GM19468 (cell line): ENCODE results near the gene CARD6.
"Not testable (repeated sequence)": the region's sequence is repeated elsewhere in the genome, so short reads cannot be mapped to it uniquely, and the experiment has no call there.

Source experiments
- ATAC-seq: cut with Tn5 transposase; IDR thresholded peaks from one replicate; pipeline ENCODE4 v1.9.1; 2021; ENCODE audit warnings: mild to moderate bottlenecking, moderate library complexity, moderate number of reproducible peaks; ENCODE audit not compliant: unreplicated experiment; ENCODE audit errors: extremely low read depth

The CARD6 gene

DNA sequence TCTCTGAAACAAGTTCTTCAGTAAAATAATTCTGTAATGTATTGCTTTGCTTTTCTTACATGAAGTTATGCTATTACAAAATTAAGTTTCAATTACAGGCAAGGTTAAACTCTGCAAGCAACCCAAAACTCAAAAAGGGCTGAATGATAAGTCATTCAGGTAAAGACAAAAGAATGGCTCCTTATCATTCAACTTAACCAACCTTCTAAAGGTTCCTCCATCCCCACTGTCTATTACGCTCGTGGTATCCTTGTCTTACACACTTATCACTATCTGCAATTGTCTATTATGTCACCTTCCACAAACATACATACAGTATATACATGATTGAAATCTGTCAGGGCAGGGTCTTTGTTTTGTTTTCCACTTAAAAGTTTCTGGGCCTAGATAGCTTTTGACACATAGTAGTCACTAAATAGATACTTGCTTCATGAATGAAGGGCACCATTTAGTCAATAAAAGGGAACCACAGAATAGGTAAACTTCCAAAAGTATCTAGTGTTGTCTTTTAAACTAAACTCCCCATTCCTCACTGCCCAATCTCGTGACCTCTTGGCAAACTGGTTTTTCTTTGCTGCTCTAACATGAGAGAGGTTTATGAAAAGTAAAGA lies 13.0 kb upstream of the CARD6 start:
- no peak for ATAC-seq

DNA sequence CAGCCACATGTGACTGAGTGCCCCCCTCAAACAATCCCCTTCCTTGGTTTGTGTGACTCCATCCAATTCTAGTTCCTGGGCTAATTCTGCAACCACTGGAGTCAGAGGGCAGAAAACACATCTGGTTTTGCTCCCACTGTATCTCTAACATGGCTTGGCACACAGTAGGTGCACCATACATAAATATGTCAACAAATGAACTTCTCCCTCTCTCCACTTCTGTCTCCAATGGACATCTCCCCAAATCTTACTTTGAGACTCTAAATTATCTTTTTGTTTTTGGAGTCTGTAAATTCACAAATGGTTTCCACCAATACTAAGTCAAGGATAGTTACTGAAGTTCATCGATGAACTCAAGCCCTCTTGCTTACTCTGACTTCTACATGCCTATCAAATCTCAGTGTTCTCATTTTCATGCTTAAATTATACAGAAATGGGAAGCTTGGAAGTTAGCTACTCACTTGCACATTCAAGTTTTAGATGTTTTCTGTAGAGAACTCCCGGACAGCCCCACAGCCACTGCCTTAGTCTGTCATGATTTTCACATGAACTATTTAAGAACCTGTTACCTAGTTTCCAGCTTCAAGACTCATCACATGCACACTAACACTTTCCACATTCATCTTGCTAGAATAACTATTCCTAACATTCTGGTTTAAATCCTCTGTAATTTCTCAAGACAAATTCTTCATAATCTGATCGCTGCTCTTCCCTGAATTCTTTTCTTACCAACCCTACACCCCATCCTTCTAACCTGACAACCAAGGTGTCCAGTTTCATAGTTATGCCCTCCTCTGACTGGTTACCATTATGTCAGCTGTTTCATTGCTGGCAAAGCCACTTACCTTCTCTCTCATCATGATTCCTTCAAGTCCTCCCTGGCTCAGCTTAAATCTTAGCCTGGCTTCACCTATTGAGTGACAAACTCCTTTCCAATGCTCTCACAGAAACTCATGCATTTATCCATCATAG lies 12.2 kb upstream of the CARD6 start:
- no peak for ATAC-seq

DNA sequence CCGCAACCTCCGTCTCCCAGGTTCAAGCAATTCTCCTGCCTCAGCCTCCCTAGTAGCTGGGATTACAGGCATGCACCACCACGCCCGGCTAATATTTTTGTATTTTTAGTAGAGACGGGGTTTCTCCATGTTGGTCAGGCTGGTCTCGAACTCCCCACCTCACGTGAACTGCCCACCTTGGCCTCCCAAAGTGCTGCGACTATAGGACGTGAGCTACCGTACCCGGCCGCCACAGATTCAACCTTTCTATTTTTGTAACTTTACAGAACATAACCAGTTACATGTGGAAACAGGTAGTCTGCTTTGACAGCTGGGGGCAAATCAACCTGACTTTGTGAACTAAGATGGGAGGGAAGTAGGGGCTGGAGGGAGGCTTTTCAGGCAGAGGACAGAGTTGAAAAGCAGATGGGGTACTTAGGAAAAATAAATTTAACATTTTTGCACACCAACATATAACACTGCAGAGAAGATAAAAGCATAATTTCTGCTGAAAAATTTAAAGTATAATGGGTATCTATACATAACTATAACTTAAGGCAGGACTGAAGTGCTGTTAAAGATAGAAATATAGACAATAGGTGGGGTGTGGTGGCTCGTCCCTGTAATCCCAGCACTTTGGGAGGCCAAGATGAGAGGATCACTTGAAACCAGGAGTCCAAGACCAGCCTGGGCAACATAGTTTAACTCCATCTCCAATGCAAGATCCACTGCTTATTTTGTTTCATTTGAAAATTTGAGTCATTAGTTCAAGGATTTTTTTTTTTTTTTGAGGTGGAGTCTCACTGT lies 11.2 kb upstream of the CARD6 start:
- ATAC-seq, result no peak

DNA sequence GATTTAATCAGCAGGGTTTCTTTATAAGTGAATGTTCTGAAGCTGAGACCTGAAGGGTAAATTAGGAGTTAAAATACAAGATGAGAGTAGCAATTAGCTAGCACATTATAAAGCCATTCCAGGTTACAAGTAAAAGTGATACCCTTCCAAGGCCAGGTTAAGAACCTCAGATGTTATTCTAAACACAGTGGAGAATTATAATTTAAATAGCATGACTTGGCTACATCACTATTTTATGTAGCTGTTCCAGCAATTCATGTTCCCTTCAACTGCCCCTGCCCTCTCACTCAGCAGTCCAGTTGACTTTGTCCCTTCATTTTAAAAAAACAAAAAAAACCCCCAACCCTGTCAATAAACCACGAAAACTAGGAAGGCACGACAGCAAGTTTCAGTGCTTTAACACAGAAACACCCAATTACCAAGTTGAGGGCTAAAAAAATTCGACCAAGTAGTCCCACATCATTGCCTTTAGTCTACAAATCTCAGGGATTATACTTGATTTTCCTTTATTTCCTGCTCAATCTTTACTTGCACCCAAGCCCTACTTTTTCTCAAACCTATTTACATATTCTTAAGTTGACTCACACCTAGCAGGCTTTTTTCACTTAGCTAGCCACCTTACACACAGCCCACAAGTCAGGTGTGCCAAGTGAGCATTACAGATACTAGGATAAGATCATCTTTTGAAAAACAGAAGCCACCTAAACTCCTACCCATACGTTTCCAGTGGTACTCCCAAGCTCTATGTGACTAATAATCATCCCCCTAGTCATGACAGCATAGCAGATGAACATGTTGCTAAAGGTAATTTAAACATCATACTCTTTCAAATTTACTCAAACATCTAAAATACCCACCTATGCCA lies 9.6 kb upstream of the CARD6 start:
- ATAC-seq, result no peak

DNA sequence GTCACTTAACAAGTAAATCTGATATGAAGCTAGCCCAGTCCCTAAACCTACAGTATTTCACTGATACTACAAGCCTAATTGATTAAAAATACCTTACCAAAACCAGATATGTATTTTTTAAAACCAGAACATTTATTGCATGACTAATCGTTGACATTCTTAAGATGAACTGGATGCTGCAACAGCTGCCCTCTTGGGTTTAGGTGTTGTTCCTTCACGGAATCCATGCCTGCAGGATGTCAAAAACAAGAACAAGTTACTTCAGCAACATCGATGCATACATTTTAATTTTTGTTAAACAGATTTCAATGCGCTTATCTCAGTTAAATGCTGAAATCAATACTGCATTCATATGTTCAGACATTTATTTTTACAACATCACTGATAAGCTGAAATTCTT lies 8.8 kb upstream of the CARD6 start:
- ATAC-seq, result no peak

DNA sequence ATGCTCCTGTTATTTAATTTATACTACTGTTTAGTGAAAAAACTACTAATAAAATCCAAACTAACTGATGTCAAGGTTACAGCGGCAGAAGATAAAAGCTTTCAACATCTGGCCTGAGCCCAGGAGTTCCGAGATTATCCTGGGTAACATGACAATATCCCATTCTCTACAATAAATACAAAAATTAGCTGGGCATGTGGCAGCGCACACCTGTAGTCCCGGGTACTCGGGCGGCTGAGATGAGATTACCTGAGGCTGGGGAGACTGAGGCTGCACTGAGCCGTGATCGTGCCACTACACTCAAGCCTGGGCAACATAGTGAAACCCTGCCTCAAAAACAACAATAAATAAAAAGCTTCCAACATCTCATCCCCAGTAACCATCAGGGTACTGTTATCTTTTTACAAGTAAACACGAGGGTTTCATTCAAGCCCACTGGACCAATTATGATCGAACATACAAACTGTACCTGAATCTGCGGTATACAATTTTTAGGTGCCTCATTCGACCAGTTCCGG lies 7.4 kb upstream of the CARD6 start:
- ATAC-seq, result no peak

DNA sequence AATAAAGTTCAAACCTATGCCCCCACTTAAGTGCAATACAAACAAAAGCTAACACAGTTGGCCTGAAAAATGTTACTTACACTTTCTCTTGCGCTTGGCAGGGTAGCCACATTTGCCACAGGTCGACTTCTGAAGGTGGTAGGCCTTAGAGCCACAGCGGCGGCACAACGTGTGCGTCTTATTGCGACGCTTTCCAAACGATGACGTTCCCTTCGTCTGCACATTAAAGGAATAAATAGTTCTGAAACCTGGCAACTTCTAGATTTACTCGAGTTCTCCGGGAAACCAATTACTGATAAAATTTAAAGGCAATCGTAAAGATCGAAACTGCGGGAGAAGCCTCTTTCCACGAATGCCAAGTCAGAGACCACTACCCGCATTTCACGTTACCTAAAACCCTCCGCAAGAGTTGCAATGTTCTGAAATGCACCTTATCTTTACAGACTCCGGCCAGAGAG lies 6.7 kb upstream of the CARD6 start:
- no peak for ATAC-seq

DNA sequence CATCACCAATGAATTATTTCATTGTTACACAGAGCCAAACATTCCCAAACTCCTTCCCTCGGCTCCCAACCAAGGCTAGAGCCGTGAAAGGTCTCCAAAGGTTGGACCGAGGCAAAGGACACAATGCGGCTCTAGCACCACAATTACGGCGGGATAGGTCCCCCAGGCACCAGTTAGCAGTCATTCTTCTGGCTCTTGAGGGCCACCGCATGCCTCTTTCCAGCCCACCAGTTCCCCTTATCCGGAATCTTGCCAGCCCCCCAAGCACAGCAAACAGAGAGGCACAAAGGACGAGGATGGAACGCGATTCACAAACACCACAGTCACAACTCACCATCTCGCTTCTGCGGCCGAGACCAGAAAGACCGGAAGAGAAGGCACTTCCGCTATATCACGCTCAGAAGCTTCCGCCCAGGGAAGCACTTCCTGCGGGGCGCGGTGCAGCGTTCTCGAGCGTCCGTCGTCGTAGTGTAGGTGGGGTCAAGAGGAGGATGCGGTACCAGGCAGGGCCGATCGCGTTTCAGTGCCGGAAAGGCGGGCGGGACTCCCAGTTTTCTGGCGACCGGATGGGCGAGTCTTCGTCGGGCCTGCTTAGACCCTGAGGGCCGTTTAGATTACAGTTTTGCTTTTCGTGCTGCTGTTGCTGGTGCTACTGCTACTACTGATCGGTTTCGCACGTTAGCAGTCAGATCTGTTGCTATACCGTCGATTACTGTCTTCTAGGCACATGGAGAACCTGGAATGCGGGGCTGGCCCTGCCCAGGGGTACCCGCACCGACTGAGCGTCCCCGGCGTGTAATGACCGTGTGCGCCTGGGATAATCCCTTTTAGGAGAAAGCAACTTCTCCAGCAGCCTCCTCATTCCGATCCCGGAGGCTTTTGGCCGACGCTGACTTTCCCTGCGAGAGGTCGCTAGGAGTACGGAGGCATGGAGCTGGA lies 6.0 kb upstream of the CARD6 start, which contains the start of gene RPL37:
TSS of gene RPL37 (minus strand) at position 374 of the 939 bp plus-strand sequence. CDS start at position 337, 37 bp downstream.
- peak; percentile 98 for ATAC-seq

DNA sequence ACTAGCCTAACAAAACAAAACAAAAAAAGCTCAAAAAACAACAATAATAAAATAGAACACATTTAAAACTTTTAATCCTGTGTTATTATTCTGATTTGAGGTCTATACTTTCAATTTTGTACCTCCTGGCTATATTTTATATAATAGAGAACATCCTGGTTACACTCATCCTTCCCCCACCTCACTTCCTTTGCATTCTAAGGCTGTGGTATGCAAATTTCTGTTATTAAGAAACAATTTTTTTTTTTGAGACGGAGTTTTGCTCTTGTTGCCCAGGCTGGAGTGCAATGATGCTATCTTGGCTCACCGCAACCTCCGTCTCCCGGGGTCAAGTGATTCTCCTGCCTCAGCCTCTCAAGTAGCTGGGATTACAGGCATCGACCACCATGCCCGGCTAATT lies 3.1 kb upstream of the CARD6 start:
- no peak for ATAC-seq

DNA sequence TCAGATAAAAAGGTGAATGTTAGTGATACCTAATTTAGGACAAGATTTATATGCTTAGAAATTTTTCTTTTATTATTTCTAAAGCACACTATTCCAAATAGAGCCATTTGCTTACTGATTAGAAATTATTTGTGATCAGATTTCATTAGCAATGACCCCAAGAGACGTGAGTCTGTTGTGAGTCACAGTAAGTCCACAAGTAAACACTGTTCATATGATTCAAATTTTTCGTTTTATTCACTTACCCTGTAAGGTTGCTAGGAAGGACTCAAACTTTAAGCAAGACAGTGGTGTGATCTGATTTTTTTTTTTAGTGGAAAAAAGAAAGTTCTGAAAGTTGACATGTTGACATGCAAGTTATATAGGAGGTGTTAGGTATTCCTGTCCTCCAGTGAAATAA lies 1.2 kb downstream of the CARD6 start:
- no peak for ATAC-seq

DNA sequence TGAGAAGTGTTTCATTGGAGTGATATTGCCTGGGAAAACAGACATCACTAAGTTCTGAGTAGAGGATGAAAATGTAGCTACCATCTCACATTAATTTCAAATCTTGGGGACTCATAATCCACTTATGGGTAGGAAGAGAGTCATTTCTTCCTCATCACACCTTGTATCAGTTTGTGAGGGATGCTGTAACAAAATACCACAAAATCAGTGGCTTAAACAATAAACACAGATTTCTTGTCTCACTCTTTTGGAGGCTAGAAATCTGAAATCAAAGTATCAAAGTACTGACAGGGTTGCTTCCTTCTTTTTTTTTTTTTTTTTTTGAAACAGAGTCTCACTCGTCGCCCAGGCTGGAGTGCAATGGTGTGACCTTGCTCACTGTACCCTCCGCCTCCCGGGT lies 3.4 kb downstream of the CARD6 start:
- ATAC-seq, result no peak

DNA sequence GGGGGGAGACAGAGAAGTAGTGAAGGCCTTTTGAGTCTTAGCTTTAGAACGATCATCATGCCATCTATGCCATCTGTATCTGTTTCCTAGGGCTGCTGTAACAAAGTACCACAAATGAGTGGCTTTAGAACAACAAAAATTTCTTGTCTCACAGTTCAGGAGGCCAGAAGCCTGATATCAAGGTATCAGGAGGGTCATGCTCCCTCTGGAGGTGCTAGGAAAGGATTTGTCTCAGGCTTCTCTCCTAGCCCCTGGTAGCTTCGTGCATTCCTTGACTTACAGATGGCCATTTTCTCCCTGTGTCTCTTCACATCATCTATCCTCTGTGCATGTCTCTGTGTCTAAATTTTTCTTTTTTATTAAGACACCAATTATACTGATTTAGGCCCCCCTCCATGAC lies 5.2 kb downstream of the CARD6 start:
- ATAC-seq, result no peak

DNA sequence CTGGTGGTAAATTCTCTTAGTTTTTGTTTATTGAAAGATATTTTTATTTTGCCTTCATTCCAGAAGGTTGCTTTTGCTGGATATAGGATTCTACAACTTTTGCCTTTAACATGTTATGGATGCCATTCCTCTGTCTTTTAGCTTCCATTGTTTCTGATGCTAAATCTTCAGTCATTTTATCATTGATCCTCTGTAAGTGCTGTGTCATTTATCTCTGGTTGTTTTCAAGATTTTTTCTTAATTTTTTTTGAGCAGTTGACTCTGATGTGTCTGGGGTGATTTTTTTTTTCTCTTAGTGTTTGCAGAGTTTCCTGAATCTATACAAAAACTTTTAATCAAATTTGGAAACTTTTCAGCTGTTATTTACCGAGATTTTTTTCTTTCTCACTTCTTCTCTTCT lies 6.4 kb downstream of the CARD6 start:
- ATAC-seq, result no peak

DNA sequence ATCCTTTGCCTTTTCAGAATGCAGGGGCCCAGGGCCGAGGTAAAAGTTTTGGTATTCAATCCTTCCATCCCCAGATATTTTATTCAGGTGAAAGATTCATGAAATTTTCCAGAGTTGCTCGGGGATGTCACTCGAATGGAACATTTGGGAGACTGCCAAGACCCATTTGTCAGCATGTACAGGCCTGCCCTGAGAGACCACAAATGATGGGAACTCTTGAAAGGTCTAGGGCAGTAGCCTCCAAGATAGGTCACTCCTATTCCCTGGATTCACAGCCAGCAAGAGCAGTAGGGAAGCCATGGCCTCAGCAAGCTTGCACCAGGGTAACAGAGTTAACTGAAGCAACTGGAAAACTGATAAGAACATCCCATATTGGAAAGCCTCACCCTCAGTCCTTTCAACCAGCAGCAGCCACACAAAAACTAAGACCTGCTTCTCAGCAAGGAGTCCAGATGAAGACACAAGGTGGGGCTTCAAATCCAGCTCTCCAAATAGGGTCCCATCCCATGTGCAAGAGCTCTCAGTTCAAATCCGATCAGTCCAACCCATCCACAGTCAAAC lies 12.5 kb downstream of the CARD6 start:
- ATAC-seq, result no peak

DNA sequence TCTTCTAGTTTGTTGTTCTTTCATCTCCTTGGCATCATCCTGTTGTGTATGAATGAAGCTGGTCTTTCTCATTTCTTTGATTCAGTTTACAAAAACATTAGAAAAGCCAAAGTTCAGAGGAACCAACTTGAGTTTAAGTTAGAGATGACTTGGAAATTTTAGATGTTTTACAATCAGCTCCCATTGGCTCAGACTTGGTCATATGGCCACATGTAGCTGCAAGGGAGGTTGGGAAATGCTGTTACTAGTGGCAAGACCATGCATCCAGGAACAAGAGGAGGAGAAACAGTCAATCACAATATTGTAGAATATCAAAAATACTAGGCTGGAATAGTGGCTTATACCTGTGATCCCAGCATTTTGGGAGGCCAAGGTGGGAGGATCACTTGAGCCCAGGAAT lies 19.5 kb downstream of the CARD6 start:
- no peak for ATAC-seq

DNA sequence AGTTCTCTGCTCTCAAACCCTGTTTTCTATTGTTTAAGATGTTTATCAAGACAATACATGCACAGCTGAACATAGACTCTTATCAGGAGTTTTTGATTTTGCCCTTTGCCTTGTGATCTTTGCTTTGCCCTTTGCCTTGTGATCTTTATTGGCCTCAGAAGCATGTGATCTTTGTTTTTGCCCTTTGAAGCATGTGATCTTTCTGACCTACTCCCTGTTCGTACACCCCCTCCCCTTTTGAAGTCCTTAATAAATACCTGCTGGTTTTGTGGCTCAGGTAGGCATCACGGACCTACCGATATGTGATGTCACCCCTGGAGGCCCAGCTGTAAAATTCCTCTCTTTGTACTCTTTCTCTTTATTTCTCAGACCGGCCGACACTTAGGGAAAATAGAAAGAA lies 23.8 kb downstream of the CARD6 start:
- ATAC-seq, result not testable (repeated sequence)

DNA sequence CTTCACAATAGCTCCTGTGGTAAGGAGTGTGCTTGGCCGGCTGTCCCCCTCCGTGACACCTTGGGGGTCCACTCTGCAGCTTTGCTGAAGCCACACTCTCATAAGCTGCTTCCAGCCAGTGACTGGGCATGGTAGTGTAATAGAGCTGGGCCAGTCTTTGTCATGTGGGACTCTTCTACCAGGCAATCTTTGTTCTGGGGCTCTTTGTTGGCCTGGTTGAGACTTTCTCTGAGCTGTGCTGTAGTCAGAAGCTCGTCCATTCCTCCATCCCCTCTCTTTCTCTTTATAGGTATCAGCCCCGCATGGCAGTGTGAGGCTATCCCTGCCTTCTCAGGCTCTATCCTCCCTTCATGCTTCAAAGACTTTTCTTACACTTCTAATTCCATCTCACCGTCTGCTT lies 25.7 kb downstream of the CARD6 start:
- ATAC-seq, result no peak

DNA sequence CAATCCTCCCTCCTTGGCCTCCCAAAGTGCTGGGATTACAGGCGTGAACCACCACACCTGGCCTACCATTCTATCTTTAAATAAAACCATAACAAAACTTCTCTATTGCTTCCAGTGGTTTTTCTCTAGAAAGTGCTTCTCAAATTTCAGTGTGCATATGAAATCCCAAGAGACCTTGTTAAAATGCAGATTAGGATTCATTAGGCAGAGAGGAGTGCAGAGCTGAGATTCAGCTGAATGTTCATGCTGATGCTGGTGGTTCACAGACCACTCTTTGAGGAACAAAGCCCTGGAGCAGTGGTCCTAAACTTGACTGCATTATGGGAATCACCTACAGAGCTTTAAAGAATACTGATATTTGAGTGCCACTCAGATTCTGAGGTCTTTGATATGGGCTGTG lies 28.2 kb downstream of the CARD6 start:
- ATAC-seq, result no peak
